GM19351 (cell line): Measurements from ENCODE around the gene TRAPPC4.

ENCODE experiments used
- ATAC-seq: cut with Tn5 transposase; IDR thresholded peaks from one replicate; pipeline ENCODE4 v1.9.1; 2021; ENCODE audit warnings: mild to moderate bottlenecking, moderate library complexity; ENCODE audit not compliant: unreplicated experiment

The TRAPPC4 gene

DNA sequence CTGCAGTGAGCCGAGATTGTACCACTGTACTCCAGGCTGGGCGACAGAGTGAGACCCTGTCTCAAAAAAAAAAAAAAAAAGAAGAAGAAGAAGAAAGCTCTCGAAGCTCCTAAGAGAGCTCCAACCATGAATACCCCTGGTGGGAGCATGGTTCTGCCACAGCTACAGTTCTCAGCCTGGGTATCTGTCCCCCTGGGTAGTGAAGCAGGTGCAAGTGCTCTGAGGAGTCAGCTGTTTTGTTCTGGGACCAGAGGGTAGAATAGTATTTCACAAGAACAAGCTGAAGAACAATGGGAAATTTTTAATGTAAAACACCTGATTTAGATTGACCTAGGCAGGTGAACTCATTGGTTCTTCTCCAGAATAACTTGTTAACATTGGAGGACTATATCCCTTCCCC, 42.7 kb downstream of the TRAPPC4 start:
- no peak for ATAC-seq

DNA sequence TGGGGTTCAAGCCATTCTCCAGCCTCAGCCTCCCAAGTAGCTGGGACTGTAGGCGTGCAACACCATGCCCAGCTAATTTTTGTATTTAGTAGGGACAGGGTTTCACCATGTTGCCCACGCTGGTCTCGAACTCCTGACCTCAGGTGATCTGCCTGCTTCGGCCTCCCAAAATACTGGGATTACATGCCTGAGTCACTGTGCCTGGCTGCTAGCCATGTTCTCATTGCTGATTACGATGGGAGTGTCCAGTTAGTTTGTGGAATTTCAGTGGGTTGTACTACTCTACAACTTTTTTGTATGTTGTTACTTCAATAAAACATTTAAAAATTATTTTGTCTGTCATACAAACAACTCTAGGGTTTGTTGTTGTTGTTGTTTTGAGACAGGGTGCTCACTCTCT, 44.2 kb downstream of the TRAPPC4 start:
- ATAC-seq = no peak

DNA sequence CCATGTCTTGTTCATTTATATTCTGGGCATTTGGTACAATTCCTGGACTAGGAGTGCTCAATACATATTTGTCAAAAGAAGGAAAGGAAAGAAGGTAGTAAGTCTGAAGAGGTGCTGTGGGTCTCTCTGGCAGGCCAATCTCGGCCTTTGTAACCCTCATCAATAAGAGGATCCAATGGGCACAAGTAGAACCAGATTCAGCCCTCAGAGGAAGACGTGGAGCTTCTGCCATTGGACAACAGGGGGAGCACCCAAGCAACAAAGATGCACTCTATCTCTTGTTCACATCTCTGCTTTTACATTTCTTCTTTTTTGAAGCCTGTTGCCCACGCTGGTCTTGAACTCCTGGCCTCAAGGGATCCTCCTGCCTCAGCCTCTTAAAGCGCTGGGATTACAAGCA, 46.8 kb downstream of the TRAPPC4 start:
- ATAC-seq = no peak

DNA sequence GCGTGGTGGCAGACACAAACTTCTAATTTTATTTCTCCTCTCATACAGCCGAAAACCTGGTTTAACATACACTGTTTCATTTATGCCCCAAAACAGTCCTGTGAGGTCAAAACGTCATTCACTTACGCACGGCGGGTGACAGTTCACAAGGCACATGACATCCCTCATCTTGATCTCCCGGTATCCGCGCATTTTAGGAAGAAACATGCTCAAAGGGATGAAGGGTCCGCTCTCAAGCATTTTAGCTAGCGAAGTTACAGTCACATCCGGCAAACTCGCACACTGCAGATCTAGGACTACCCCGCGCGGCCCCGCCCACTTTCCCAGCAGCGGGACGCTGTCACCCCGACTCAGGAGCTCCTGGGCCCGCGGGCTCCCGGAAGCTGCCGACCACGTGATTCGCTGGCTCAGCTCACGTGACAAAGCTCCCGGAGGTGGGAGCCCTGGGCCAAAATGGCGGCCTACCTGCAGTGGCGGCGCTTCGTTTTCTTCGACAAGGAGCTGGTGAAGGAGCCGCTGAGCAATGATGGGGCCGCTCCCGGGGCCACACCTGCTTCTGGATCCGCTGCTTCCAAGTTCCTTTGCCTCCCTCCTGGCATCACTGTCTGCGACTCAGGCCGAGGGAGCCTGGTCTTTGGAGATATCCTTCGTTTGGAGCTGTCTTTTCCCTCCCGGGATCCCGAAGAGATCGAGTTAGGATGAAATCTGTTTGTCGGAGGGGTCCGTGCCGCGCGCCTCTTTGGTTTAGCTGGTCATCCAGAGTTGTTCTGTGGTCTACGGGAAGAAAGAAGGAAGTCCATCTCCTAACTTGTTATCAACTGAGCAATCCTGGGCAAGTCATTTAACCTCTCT, 49.0 kb downstream of the TRAPPC4 start, which contains the start of gene VPS11:
Gene VPS11 (plus strand): TSS at position 448 of the 852 bp plus-strand sequence. CDS start 6 bp downstream, at position 454.
- ATAC-seq = peak; percentile 97
